Activated CD8-positive, alpha-beta memory T cell treated with anti-CD3 and anti-CD28 coated beads, Interleukin-2, amount 50 U/mL, for 4 hours (primary cell): Measurements from ENCODE around the gene B3GAT3.
"Not testable (repeated sequence)": the region's sequence is repeated elsewhere in the genome, so short reads cannot be mapped to it uniquely, and the experiment has no call there.

Experiments used
- DNase-seq: peaks from one replicate; pipeline ENCODE4 v3.0.0-alpha.2; 2020

B3GAT3 gene

DNA sequence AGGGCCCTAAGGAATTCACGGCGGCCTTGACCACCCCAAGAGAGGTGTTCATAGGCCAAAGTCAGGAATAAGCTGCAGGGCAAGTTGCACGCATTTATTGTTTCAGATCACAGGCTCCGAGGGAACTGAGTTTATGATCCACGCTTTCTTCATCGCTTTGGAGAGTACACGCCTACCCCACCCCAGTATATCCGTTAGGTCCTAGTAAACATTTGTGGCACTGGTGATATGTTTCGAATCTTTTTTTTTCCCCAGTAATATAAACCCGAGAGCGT is 23.8 kb upstream of the B3GAT3 start:
- no peak for DNase-seq

DNA sequence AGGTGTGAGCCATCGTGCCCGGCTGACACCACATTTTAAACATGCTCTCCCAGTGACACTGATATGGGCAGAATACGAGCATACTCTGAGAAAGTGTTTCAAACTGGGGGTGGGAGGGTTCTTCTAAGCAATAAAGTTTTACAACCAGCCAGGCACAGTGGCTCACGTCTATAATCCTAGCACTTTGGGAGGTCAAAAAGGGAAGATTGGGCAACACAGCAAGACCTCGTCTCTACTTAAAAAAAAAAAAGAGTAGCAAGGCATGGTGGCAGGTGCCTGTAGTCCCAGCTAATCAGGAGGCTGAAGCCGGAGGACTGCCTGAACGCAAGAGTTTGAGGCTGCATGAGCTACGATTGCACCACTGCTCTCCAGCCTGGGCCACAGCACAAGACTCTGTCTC is 22.4 kb upstream of the B3GAT3 start:
- DNase-seq: no peak

DNA sequence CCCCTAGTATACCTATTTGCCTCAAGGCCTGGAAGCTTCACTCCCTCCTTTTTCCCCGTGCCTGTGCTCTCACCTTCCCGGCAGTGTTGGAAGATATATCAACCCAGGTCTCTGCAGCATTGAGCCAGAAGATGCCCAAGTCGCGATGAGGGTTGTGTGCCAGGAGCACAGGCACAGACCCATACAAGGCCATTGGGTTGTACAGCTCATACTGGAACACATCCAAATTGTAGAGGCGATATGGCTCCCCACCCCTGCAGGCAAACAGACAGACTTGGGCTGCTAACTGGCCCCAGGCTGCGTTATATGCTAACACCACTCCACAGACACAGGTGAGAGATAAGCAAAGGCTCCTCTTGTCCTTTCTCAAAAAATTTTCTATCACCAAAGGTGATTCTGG is 10.7 kb upstream of the B3GAT3 start:
- no peak for DNase-seq

DNA sequence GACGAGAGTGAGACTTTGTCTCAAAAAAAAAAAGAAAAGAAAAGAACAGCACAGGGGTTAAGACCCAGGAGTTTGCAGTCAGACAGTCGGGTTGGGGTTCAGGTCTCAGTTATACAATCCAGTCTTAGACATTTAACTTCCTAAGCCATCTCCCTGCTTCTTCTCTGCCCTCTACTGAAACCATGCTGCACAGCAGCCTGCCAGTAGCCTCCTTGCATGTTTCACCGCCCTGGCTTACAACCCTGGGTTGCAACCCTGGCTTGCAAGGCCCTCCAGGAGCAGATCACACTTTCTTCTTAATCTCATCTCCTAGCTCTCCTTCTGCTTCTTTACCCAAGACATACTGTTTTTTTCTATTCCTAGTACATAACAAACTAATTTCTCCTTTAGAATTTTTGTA is 5.9 kb upstream of the B3GAT3 start:
- DNase-seq: no peak

DNA sequence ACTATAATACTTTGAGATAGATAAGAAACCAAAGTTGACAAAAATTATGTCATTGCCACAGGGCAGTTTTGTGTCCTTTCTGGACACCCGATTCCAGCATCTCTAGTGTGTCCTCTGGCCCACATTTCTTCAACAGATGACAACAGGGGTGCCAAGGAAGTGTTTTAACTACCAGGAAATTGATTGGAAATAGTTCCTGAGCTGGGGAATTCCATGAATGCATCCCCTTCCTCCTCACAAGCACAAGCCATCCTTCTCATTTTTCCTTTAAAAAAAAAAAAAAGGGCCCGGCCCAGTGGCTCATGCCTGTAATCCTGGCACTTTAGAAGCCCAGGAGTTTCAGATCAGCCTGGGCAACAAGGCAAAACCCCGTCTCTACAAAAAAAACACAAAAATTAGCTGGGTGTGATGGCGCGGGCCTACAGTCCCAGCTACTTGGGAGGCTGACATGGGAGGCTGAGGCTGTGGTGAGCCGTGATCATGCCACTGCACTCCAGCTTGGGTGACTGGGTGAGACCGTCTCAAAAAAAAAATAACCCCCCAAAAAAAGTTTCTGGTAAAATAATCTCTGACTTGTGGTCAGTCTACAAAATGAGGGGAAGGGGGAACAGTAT is 797 bp upstream of the B3GAT3 start:
- DNase-seq: no peak

DNA sequence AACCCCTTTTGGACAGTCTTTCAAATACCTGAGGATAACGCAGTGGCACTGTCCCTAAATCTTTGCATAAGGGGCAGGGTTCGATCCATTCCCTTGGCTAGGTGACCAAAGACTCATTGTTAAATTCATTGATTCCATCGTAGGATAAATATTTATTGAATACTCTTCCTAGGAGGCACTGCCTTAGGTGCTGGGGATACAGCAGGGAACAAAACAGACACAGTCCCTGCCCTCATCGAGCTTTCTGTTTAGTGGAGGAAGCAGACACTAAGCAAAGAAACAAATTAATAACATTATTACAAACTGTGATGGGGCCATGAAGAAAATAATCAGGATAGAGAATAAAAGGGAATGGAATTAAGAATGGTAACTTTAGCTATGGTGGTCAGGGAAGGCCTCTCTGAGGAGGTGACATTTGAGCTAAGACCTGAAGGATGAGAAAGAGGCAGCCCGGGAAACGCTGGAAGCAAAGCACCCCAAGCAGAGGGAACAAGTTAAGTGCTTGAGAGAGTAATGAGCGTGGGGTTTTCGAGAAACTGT is 689 bp downstream of the B3GAT3 start:
- DNase-seq: no peak

DNA sequence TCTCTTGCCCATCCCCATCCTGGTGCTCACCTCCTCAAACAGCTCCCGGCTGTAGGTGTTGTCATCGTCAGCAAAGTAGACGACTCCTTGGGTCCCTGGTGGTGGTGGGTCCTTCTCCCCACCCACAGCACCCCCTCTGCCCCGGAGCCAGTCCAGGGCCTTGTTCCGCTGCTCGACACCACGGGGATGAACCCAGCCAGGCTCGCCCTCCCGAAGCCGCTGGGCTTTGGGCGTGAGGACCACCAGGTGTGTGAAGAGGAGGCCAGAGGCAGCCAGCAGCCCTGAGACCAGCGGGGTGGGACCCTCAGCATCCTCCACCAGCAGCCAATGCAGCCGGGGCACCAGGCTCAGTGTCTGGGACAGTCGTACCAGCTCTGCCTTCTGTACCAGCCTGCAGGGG is 4.8 kb downstream of the B3GAT3 start:
- DNase-seq: not testable (repeated sequence)

DNA sequence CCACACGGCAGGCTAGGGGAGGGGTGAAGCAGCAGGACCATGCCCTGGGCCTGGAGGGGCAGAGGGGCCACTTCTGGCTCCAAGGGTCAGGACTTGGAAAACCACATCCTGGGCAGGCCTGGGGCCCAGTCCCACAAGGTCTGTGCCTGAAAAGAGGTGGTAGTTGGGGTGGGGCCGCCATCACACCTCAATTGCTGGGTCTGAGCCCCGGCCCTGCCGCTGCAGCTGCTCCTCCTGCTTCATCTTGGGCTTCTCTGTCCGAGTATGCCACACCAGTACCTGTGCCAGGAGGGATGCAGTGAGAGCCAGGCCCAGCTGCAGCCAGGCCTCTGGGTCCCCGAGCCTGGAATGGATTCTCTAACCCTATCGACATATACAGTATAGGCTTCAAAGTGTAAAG is 6.3 kb downstream of the B3GAT3 start:
- no peak for DNase-seq

DNA sequence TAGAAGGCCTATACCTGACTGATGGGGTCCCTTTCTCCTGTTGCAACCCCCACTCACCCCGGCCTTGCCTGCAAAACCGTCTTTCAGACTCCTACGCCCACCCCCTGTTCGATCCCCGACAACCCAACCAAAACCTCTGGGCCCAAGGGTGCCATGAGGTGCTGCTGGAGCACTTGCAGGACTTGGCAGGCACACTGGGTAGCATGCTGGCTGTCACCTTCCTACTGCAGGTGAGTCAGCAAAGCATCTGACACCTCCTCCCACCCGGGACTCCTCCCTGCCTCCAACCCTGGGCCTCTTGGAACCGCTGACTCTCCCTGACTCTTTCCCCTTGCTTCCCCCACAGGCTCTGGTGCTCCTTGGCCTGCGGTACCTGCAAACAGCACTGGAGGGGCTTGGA is 7.5 kb downstream of the B3GAT3 start:
- DNase-seq: peak; percentile 37

DNA sequence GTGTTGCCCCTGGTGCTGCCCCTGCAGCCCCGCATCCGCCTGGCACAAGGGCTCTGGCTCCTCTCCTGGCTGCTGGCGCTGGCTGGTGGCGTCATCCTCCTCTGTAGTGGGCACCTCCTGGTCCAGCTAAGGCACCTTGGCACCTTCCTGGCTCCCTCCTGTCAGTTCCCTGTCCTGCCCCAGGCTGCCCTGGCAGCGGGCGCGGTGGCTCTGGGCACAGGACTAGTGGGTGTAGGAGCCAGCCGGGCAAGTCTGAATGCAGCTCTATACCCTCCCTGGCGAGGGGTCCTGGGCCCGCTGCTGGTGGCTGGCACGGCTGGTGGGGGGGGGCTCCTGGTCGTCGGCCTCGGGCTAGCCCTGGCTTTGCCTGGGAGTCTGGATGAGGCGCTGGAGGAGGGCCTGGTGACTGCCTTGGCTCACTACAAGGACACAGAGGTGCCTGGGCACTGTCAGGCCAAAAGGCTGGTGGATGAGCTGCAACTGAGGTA is 8.5 kb downstream of the B3GAT3 start:
- DNase-seq: no peak

DNA sequence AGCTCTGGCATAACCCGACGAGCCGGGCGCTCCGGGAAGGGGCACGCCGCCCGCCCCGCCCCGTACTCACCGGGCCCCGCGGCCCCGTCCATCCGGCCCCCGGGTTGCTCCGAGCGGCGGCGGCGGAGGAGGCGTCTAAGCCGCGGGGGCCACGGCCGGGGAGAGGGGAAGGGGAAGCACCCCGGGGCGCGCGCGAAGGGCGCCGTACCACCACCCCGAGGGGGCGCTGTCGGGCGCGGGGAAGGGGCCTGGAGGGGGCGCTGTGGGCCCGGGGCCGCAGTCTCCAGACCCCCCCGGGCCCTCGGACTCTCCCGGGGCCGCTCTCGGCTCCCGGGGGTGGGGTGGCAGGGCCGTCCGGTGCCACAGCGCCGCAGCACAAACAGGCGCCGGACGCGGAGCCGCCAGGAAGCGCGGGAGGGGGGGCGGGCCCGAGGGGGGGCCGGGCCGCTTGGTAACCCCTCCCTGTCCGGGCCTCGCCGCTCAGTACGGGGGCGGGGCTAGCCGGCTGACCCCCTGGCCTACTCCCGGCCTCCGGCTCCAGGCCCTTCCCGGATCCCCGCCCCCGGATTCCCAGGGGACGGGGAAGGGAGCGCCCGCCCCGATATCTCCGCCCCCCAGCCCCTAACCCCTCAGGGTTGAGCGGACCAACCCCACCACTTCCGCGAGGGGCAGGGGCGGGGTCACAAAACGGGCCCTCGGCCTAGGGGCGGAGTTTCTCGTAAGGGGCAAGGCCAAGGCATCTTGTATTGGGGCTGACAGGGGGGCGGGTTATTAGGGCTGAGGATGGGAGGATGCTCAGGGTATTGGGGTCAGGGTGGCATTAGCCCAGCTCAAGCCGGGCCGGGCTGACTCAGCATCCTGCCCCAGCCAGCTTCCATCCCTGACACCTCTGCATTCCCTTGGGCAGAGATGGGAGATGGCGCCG is 9.2 kb downstream of the B3GAT3 start, which contains the start of the genes EML3 and ROM1:
Gene EML3 (minus strand): TSS at position 410 of the 925 bp plus-strand sequence. CDS start 318 bp downstream, at position 92.
Gene ROM1 (plus strand): TSS at position 892 of the 925 bp plus-strand sequence. CDS start 25 bp downstream, at position 917.
- DNase-seq: peak; percentile 90

DNA sequence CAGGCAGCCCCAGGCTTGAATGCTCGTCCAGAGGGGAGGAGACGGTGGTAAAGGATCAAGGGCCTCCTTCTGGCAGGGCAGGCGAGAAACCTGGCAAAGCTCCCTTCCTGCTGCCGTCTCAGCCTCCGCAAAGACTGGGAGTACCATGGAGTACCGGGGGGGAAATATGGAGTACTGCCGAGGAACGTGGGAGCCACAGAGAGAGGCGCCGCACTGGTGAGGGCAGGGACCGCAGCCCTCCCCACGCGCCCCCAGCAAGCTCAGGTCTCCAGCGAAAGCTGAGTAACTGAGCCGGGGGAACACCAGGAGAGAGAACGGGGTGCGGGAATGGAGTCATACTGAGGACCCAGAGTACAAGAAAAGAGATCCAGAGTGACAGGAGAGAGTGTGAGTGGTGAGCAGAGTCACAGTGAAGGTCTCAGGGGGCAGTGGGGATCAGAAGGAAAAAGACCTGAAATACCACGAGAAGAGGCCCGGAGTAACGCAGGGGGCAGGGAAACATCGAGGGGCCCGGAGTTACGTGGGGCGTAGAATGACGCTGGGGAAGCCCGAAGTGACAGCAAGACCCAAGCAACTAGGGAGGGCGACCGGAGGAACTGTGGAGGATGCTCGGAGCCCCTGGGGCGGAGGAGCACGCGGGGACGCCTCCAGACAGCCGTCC is 10.0 kb downstream of the B3GAT3 start:
- DNase-seq: peak; percentile 51

DNA sequence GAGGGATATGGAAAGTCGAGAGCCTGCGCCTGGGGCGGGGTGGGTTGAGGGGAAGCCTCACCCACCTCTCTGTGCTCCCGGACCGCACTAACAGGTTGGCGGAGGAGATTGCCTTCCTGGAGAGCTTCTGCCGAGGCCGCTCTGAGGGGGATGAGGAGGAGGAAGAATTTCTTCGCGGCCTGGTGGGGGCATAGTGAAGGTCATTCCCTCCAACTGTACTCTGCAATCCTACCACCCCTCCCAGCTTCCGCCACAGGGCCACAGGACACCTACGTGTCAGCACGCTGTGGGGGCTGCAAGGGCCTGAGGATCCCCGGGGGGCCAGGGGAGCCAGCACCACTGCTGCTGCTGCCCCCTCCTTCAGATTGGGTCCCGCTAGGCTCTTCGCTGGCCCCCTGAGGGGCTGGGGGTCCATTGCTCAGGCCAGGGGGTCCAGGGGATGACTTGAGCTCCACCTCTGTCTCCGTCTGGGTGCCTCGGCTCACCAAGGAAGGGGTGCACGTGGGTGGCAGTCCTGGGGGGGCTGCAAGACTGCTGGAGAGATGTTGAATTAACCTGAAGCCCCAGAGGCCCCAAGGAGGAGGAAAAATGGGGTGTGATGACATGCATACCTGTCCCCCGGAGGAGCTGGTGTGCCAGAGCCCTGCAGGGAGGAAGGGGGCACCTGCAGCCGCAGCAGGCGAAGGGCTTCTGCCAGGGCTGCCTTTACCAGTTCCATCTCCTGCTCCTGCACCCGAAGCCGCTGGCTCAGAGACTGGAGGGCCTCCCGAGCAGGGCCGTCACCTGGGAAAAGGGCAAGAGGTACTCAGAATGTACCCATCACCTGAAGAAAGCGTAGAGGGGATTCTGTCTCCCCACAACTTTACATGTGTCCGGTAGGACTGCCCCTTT is 10.7 kb downstream of the B3GAT3 start:
- DNase-seq: no peak

DNA sequence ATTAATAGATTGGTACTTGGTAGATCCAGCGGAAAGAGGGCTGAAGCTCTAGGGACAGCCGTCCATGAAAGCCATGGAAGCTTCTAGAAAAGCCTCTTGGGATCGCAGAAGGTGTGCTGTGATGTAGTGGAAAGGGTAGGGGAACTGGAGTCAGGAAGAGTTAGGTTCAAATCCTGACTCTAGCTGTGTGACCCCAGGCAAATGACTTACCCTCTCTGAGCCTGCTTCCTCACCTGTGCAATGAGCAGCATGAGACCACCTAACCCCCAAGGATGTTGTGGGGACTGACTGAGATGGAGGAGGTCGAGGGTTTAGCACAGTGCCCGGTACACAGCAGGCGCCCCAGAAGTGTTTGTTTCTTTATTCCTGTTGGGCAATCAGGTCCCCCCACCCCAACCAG is 11.4 kb downstream of the B3GAT3 start:
- no peak for DNase-seq

DNA sequence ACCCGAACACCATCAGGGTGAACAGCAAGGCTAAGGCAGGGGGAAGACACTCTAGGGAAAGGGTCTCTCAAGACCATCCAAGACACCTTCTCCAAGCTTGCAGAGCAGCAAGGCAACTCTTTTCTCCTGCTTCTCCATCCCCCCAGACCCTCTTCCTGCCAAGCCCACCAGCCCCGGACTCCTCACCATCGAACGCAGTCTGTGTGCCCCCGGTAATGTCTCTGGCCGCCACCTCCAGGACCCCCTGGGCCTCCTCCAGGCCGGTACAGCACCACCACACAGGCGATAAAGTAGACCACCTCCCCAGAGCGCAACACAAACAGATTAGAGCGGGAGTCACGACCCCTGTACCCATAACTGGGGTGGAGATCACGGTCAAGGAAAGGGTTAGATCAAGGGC is 13.0 kb downstream of the B3GAT3 start:
- DNase-seq: no peak

DNA sequence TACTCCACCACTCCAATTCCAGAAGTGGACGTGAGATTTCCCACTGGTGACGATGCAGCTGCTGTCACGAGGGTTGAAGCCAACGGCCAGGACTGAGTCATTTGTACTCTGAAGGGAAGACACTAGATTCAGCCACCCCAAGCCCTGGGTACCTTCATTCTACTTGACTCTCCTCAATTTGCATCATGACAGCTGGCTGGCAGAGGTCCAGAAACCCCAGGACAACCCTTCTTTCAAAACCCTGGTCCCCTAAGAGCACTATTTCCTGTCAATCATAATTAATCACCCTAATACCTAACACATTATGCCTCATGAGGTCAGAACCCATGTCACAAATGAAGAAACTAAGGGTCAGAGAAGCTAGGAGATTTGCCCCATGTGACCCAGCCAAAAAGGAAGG is 14.1 kb downstream of the B3GAT3 start:
- DNase-seq: no peak

DNA sequence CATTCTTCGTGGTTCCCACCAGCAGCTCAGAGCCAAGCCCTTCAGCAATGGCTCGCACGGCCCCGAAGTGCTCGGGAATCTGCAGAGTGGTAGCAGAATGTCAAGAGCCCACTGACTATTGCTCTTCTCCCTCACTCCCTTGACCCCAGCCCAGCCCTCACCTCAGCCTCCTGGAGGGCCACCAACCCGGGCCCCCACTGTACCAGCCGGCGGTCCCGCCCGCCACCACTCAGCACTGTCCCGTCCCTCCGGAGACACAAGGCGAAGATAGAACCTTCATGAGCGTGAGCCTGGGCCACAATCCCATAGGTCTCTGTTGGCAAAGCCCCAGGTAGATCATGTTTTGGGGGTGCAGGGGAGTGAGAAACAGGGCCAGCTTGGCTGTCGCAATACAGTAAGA is 15.9 kb downstream of the B3GAT3 start:
- DNase-seq: no peak

DNA sequence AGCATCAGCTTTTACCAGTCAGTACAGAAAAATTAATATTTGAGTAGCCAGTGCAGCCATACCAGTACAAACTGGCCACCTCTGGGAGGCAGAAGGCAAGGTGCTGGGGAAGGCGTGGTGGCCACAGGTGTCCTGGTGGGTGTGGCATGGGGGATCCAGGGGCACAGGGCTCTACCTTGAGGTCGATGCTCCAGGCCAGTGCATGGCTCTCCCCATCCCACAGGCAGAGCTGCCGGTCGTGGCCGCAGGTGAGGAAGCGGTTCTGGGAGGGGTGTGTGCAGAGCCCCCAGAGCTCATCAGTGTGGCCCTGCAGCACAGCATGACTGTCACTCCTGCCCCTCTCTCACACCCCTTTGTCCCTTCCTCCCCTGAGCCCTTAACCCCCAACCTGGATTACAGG is 16.3 kb downstream of the B3GAT3 start:
- DNase-seq: no peak

DNA sequence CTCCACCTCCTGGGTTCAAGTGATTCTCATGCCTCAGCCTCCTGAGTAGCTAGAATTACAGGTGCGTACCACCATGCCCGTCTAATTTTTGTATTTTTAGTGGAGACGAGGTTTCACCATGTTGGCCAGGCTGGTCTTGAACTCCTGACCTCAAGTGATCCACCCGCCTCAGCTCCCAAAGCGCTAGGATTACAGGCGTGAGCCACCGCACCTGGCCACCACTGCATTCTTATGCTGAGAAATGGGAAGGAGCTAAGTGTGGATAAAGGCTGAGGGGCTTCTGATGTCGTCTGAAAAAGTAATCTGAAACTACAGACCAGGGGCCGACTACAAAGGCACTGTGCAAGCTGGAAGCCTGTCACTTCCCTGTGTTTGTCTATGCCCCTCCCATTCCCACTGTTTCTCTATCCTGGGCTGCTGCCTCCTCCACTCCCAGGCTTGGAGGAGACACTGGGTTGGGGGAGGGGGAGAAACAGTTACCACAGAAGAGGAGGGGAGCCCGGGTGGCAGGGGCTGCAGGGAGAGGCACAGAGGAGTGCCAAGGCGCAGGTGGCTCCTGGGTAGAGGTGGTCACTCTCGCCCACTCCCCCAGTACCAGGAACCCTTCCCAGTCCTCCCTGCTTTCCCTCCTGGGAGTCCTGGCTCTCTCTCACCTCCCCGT is 17.2 kb downstream of the B3GAT3 start:
- DNase-seq: no peak

DNA sequence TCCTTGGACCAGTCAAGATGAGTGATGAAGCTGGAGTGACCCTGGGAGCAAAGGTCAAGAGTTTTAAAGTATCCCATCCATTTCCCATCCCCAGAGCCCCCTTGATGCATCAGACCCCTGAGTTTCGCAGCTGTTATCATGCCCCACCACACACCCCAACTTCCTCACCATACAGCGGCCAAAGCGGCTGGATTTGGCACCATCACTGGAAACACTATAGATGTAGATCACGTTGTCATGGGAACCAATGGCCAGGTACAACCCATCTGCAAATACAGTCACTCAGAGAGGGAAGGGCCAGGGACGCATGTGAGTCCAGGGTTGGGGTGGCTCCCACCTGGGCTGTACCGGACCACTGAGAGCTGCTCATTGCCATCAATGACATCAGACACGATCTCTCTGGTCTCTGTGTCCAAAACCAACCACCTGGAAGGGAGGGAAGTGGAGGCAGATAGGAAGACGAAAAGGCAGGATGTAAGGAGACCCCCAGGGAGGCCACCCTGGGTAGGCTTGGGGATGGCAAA is 17.9 kb downstream of the B3GAT3 start:
- DNase-seq: no peak

DNA sequence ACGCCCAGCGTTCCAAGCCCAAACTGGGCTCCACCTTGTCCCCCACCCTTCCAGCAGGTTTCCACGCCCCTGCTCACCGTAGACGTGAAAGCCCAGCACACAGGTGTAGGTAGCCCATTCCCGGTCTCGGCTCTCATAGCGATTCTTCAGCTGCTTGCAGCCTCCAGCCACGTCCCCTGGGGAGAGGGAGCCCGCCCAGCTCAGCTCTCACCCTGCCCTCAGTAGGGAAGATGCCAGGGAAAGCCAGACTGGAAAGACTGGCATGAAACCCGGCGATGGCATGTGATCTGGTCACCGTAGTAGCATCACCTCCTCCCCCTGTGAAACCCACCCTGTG is 18.7 kb downstream of the B3GAT3 start:
- DNase-seq: no peak
